ENCODE results near the gene ZNF688. TPM values are rescaled to one million over a fixed set of nuclear protein-coding genes. Genes with fewer than 3 reads are reported as not detected.
A peak's percentile ranks its signal among the peaks of the same experiment; 100 is the strongest.

The ZNF688 gene
- total and polyA plus RNA-seq, 2 experiments from 2014 or later, result 4.0 to 4.4 TPM

GRCh38 chr16:30526823-30527634 is 44.5 kb downstream of the ZNF688 start:
- Histone ChIP-seq H4K20me1 (replicated peaks; ENCODE audit: insufficient read depth) (no peaks in the 10 kb centered on the region), H3K4me1 (ENCODE audit: insufficient read depth) (peaks cover 13% of the 10 kb centered on the region), H3K27me3 (ENCODE audit: insufficient read depth) (no peaks in the 10 kb centered on the region), H3F3A (replicated peaks; ENCODE audit: low read depth) (peaks cover 15% of the 10 kb centered on the region), H3K27ac (ENCODE audit: low read depth) (peak overlapping the region; percentile 94), H2AFZ (peak overlapping the region; percentile 84), H3K4me3 (peak overlapping the region; percentile 89), H3K79me2 (replicated peaks; ENCODE audit: insufficient read depth) (peaks cover 13% of the 10 kb centered on the region; the same call in 1 of the 2 replicates), H3K9me2 (ENCODE audit: insufficient read depth) (no peaks in the 10 kb centered on the region), H3K4me2 (peak overlapping the region; percentile 83), H3K36me3 (ENCODE audit: insufficient read depth) (no peaks in the 10 kb centered on the region)
- H3K4me3 Mint-ChIP-seq, result peak overlapping the region; percentile 68
- H3K4me1 Mint-ChIP-seq, result peaks cover 16% of the 10 kb centered on the region
- no peaks in the 10 kb centered on the region for H3K9me3 Mint-ChIP-seq
- H3K27ac Mint-ChIP-seq, result peak overlapping the region; percentile 93
- DNase-seq (ENCODE audit: low spot score), result peak; percentile 99
- peaks cover 15% of the 10 kb centered on the region for H3K36me3 Mint-ChIP-seq (ENCODE audit: low read depth)
- ATAC-seq, result peak; percentile 89
- TF ChIP-seq CTCF (conservative IDR thresholded peaks at IDR 0.05; ENCODE audit: low read depth in 2 of 2) (peak in 1 of 2 experiments; percentile 16; a peak in 1 of 4 replicates), ZNF462 (CRISPR knock-in tag; IDR thresholded peaks at IDR 0.05) (no peak), STAT1 (IDR thresholded peaks at IDR 0.05; ENCODE audit: unreplicated experiment) (no peak), NANOG (IDR thresholded peaks at IDR 0.05; ENCODE audit: borderline replicate concordance) (no peak), POLR2AphosphoS5 (IDR thresholded peaks at IDR 0.05; ENCODE audit: low read depth) (peak; percentile 63), EZH2 (IDR thresholded peaks at IDR 0.05; ENCODE audit: low read depth, unreplicated experiment) (no peak), ZNF114 (CRISPR knock-in tag; IDR thresholded peaks at IDR 0.05) (no peak), EZH2phosphoT487 (IDR thresholded peaks at IDR 0.05; ENCODE audit: unreplicated experiment) (no peak), REST (IDR thresholded peaks at IDR 0.05; ENCODE audit: unreplicated experiment) (no peak), ZNF331 (CRISPR knock-in tag; IDR thresholded peaks at IDR 0.05; ENCODE audit: low read depth) (no peak), ETS1 (IDR thresholded peaks at IDR 0.05) (peak; percentile 42; the same call in 1 of the 2 replicates), CREB1 (CRISPR knock-in tag; IDR thresholded peaks at IDR 0.05; ENCODE audit: low read depth) (0 out of 2 replicates have a peak, but pooled peaks have one; percentile 17), JUNB (IDR thresholded peaks at IDR 0.05; ENCODE audit: unreplicated experiment) (no peak)
- H3K27me3 Mint-ChIP-seq (ENCODE audit: insufficient read depth, low read depth, poor library complexity), result peaks cover 18% of the 10 kb centered on the region

Data from GM23338 (cell line).